Retinal pigment epithelial cell (primary cell): ENCODE results near the gene ARID1B.

Experiments used
- DNase-seq: peaks from one replicate; pipeline ENCODE4 v3.0.0-alpha.2; 2010; ENCODE audit warnings: low read depth
- H3K4me3 ChIP-seq: 2 replicates; pipeline ENCODE4 v1.5.1; 2011; ENCODE audit warnings: mild to moderate bottlenecking, low read length, control low read depth, moderate library complexity
- CTCF ChIP-seq: conservative IDR thresholded peaks from 2 replicates; pipeline ENCODE4 v1.5.1; 2011; ENCODE audit warnings: low read depth, low read length, control low read depth, inconsistent platforms

Gene ARID1B

GRCh38 chr6:157182503-157183264, 405.5 kb downstream of the ARID1B start:
- TF ChIP-seq CTCF = no peak
- no peak for DNase-seq
- no peak overlapping the region for H3K4me3 ChIP-seq

DNA sequence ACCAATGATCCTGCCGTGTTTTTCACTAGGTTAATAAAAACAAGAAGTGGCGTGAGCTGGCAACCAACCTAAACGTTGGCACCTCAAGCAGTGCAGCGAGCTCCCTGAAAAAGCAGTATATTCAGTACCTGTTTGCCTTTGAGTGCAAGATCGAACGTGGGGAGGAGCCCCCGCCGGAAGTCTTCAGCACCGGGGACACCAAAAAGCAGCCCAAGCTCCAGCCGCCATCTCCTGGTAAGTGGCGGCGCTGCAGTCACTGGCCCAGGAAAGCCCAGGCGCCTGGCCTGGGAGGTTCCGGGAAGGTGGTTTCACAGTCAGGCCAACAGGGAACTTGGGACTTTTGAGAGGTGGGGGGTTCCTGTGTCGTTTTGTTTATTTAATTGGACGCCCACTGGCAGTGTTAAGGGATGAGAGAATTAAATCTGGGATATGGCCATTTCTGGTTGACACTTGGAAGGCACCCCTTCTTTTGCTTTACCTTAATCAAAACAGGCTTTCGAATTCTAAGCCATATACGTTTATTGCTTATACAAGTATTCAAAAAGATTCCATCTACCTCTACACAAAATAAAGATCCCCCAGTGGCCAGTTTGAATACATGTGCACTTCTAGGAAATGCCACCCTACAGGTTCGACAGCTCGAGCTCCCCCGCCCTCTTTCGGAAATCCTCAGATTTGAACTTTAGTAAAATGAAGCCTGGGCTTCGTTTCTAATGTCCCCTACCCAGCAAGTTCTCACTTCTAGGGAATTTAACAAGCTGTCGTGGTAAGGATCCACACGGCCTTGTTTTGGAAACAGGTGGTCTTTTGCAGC, 407.2 kb downstream of the ARID1B start:
- H3K4me3 ChIP-seq = no peak overlapping the region
- no peak for DNase-seq

GRCh38 chr6:157185171-157185570, 408.0 kb downstream of the ARID1B start:
- H3K4me3 ChIP-seq = no peak overlapping the region
- no peak for TF ChIP-seq CTCF

More for the DNA sequence above, 407.2 kb downstream of the ARID1B start:
- peak; percentile 94 for TF ChIP-seq CTCF

GRCh38 chr6:157185986-157186385, 408.8 kb downstream of the ARID1B start:
- no peak overlapping the region for H3K4me3 ChIP-seq
- no peak for TF ChIP-seq CTCF
- DNase-seq = no peak

More at GRCh38 chr6:157185171-157185570, 408.0 kb downstream of the ARID1B start:
- no peak for DNase-seq

- no peak overlapping the region for H3K4me3 ChIP-seq
- no peak for TF ChIP-seq CTCF
- no peak for DNase-seq
These were observed 409.6 kb downstream of the ARID1B start for GRCh38 chr6:157186785-157187181.

GRCh38 chr6:157187182-157188083, 410.3 kb downstream of the ARID1B start:
- no peak overlapping the region for H3K4me3 ChIP-seq
- no peak for DNase-seq
- no peak for TF ChIP-seq CTCF
